ENCODE measurements around the gene SLC16A13.

SLC16A13 gene

DNA sequence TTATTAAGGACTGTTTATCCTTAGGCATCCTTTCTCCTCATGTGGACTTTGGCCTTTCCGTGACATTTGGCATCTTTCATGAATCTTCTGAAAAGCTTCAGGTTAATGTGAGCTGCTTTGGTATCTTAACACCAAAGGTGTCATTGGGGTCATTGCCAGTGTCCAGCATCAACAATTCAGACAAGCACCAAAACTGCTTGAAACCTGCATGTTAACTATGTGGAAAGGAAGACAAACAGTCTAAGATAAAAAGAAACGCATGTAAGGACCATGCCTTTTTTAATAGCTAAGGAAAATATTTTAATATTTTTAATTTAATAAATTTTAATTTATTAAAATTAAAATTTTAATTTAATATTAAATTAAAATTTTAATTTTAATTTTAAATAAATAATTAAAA lies 32.1 kb upstream of the SLC16A13 start:
- TF ChIP-seq ZNF274 (IDR thresholded peaks at IDR 0.05; ENCODE audit: low read depth, low read length), result no peak
- H3K4me3 ChIP-seq (ENCODE audit: low read length), result no peak overlapping the region

DNA sequence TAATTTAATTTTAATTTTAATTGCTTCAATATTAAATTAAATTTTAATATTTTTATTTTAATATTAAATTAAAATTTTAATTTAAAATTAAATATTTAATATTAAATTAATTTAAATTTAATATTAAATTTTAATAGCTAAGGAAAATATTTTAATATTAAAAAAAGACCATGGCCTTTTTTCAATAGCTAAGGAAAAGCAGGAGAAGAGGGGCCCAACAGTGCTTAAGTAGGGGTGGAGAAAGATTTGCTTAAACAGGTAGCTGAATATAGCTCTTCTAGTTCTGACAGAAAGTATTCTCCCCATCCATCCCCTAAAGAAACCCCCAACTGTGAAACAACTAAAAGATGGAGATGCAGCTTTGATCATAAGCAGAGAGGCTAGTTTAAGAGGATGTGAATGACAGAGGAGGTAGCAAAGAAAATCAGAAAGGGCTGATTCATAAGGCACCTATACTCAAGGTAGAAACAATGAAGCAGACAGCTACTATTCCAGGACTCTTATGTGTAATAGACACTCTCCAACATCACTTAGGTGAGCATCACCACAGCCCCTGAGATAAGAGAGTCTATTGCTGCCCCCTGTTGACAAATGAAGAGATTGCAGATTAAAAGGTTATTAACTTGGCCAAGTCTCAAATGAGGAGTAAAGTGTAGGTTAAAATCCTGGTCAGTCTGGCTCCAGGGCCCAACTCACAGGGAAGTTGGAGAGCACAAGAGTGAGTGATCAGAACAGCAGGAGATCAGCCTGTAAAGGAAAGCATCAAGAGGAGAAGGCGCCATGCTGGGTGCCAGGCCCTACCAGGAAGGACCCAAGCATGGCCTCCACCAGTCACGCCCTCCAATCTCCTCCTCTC lies 31.2 kb upstream of the SLC16A13 start:
- TF ChIP-seq ZNF274 (IDR thresholded peaks at IDR 0.05; ENCODE audit: low read depth, low read length), result no peak
- H3K4me3 ChIP-seq (ENCODE audit: low read length), result no peak overlapping the region

GRCh38 chr17:7005716-7006115 lies 30.1 kb upstream of the SLC16A13 start:
- no peak for TF ChIP-seq ZNF274 (IDR thresholded peaks at IDR 0.05; ENCODE audit: low read depth, low read length)
- H3K4me3 ChIP-seq (ENCODE audit: low read length), result no peak overlapping the region

GRCh38 chr17:7007143-7007542 lies 28.7 kb upstream of the SLC16A13 start:
- TF ChIP-seq ZNF274 (IDR thresholded peaks at IDR 0.05; ENCODE audit: low read depth, low read length), result no peak
- H3K4me3 ChIP-seq (ENCODE audit: low read length), result no peak overlapping the region

DNA sequence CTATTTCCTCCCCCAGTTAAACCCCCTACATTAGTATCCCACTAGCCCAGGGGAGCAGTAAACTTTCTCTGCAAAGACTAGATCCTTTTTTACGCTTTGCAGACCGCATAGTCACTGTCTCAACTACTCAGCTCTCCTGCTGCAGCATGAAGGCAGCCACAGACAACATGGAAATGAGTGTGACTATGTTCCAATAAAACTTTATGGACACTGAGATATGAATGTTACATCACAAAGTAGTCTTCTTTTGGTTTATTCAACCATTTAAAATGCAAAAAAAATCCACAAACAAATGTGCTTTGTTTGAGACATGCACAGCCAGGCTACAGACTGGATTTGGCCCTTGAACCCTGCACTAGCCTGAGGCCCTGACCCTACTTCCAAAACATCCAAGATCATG lies 25.3 kb upstream of the SLC16A13 start:
- TF ChIP-seq ZNF274 (IDR thresholded peaks at IDR 0.05; ENCODE audit: low read depth, low read length), result no peak
- no peak overlapping the region for H3K4me3 ChIP-seq (ENCODE audit: low read length)

- TF ChIP-seq ZNF274 (IDR thresholded peaks at IDR 0.05; ENCODE audit: low read depth, low read length), result no peak
- H3K4me3 ChIP-seq (ENCODE audit: low read length), result peak overlapping the region; percentile 93
Measured at GRCh38 chr17:7011415-7011814, 24.4 kb upstream of the SLC16A13 start.

- no peak for TF ChIP-seq ZNF274 (IDR thresholded peaks at IDR 0.05; ENCODE audit: low read depth, low read length)
- peak overlapping the region; percentile 93 for H3K4me3 ChIP-seq (ENCODE audit: low read length)
Measured at GRCh38 chr17:7011942-7012254, 23.9 kb upstream of the SLC16A13 start.

GRCh38 chr17:7014261-7014994 lies 21.4 kb upstream of the SLC16A13 start:
- TF ChIP-seq ZNF274 (IDR thresholded peaks at IDR 0.05; ENCODE audit: low read depth, low read length), result no peak
- peak overlapping the region; percentile 93 for H3K4me3 ChIP-seq (ENCODE audit: low read length)

DNA sequence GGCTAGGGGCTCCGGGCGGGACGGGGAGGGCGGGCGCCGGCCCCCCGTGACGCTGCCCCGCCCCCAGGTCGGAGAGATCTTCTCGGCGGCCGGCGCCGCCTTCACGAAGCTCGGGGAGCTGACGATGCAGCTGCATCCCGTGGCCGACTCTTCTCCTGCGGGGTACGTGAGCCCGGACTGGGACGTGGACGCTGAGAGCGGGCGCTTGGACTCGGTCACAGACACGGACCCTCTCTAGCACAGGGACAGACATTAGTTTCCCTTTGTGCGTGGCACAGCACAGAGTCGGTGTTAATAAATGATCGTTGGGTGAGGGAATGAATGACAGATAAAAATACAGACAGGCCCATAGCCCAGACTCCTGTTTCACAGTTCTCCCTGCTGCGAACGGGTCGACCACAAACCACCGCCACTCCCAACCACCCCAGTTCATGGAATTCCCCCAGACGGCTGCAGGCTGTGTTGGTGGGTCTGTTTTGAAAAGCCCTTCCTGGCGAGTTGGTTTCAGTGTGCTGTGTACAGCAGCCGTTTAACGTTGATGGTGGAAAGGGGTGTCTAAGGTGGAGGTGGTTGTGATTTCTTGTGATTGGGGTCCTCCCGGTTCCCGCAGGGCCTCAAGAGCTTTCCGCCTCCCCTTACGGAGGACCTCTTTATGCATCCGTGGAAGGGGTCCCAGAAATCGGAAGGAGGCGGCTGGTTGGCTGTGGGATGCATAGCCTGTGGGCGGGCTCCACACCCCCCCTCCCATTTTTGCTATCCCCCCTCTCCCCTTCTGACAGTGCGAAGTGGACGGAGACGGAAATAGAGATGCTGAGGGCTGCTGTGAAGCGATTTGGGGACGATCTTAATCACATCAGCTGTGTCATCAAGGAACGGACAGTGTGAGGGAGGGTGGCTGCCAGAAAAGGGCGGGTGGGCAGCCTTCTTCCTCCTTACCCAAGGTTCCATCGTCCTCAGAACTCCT lies 20.5 kb upstream of the SLC16A13 start:
- H3K4me3 ChIP-seq (ENCODE audit: low read length), result peak overlapping the region; percentile 85
- TF ChIP-seq ZNF274 (IDR thresholded peaks at IDR 0.05; ENCODE audit: low read depth, low read length), result no peak

- no peak for TF ChIP-seq ZNF274 (IDR thresholded peaks at IDR 0.05; ENCODE audit: low read depth, low read length)
- peak overlapping the region; percentile 85 for H3K4me3 ChIP-seq (ENCODE audit: low read length)
Measured at GRCh38 chr17:7016418-7016817, 19.4 kb upstream of the SLC16A13 start.

DNA sequence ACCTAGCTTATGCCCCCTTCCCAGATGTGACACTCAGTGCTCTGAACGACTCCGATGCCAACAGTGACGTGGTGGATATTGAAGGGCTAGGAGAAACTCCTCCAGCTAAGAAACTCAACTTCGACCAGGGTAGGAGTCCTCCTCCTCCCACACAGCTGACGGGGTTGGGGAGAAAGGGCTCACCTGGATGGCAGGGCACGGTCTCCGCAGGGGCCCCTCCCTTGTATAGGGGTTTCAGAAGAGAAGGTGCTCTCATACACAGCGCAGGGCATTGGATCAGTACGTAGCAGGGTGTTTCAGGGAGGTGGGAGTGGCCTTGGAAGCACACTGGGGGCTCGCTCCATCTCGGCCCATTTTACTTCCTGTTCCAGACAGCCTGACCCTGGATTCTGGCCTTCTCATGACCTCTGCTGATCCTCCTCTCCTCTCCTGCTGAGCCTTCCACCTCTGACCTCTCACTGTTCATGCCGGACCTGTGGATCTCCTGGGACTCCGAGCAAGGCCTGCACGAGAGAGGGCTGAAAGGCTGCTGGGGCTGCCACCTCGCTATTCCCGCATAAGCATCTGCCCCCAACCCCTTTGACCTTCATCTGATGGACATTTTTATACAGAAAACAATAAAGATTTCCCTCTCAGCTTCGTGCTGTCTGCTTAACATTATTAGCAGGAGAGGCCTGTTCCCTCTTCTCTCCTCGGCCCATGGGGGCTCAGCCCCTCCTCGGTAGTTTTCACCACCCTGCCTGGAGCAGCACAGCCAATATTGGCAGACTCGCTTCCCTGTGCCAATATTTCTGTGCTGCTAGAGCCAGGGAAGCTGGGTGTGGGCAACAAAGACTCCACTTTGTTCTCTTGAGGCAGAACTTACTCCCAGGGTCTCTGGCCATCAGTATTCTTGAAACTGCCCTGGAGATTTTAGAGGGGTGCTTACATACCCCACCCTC lies 18.7 kb upstream of the SLC16A13 start:
- H3K4me3 ChIP-seq (ENCODE audit: low read length), result no peak overlapping the region
- TF ChIP-seq ZNF274 (IDR thresholded peaks at IDR 0.05; ENCODE audit: low read depth, low read length), result no peak

DNA sequence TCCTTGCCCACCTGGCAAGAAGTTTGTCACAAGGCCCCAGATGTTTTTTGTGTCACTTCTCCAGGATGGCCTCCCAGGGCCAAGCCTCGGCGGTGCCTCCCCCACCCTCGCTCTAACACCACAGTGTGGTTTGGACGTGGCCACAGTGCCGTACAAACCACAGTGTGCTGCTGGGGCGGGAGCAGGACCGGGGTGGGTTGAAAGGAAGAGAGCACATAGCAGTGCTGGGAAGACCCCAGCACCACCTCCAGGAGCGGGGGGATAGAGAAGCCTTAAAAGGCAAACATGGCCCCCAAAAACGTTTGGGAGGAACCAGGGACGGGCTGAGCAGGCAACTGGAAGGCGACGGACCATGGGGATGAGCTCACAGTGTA lies 18.0 kb upstream of the SLC16A13 start:
- no peak for TF ChIP-seq ZNF274 (IDR thresholded peaks at IDR 0.05; ENCODE audit: low read depth, low read length)
- no peak overlapping the region for H3K4me3 ChIP-seq (ENCODE audit: low read length)

GRCh38 chr17:7018331-7018964 lies 17.4 kb upstream of the SLC16A13 start:
- no peak for TF ChIP-seq ZNF274 (IDR thresholded peaks at IDR 0.05; ENCODE audit: low read depth, low read length)
- no peak overlapping the region for H3K4me3 ChIP-seq (ENCODE audit: low read length)
